ENCODE results near the gene ITGA11. TPM values are rescaled to one million over a fixed set of nuclear protein-coding genes. Genes with fewer than 3 reads are reported as not detected.
A peak's percentile ranks its signal among the peaks of the same experiment; 100 is the strongest.

Gene ITGA11
- total and polyA plus RNA-seq, 2 donors (not counting 1 experiment from before 2014, with no cell fraction given), result 21.5 to 29.6 TPM

DNA sequence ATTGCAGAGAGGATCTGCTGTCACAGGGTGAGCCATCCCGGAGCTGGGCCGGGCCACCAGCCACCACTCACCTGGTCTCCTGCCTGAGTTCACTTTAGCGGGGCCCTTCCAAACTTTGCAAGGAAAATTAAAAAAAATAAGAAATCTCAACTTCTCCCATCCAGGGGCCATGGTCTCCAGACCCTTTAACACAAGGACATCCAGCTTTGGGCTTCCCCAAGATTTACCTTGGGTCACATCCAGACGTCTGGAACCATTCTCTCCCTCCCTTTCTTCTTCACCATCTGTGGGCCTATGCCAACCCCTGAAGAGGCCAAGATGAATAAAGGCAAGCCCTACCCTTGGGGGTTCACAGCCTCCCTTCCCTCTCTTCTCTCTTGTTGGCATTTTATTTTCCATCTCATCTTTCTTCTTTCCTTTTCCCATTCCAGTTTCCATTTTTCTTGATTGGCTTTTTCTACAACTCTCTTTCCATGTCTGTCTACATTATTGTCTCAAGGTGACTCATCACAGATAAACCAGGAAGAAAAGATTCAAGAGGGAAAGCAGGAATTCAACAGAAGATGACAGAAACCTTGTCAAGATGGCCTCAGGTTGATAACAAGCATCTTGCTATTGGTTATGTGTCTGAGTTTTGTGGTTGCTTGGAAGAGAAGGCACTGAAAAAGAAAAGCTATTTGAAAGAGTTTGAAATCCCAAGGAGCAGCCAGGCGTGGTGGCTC lies 49.5 kb downstream of the ITGA11 start:
- Histone ChIP-seq H3K36me3 (ENCODE audit: control insufficient read depth, insufficient read depth, low read length) (no peaks in the 10 kb centered on the region), H3K4me1 (ENCODE audit: control insufficient read depth, extremely low read depth, insufficient read depth, low read length) (peaks cover 12% of the 10 kb centered on the region), H3K79me2 (ENCODE audit: control insufficient read depth, insufficient read depth, low read length) (no peaks in the 10 kb centered on the region), H3K4me3 (replicated peaks in 1 of 4; ENCODE audit: control extremely low read depth in 1 of 4, insufficient read depth in 1 of 4, low read depth in 3 of 4, low read length in 4 of 4) (no peak overlapping the region), H3K9ac (ENCODE audit: insufficient read depth, low read length) (no peak overlapping the region), H3K4me2 (ENCODE audit: extremely low read depth, insufficient read depth, low read length) (no peak overlapping the region), H4K20me1 (ENCODE audit: control insufficient read depth, extremely low read depth, insufficient read depth, low read length) (no peaks in the 10 kb centered on the region), H3K9me3 (ENCODE audit: control insufficient read depth, insufficient read depth, low read depth, low read length) (no peaks in the 10 kb centered on the region), H3K27me3 (ENCODE audit: control insufficient read depth, insufficient read depth, low read length) (no peaks in the 10 kb centered on the region), H3K27ac (ENCODE audit: insufficient read depth, low read length) (no peak overlapping the region), H2AFZ (ENCODE audit: low read length) (no peak overlapping the region)
- peak in 1 of 2 donors; percentile 53 for DNase-seq (ENCODE audit: low read depth in 2 of 2)
- TF ChIP-seq, protein P1, sequence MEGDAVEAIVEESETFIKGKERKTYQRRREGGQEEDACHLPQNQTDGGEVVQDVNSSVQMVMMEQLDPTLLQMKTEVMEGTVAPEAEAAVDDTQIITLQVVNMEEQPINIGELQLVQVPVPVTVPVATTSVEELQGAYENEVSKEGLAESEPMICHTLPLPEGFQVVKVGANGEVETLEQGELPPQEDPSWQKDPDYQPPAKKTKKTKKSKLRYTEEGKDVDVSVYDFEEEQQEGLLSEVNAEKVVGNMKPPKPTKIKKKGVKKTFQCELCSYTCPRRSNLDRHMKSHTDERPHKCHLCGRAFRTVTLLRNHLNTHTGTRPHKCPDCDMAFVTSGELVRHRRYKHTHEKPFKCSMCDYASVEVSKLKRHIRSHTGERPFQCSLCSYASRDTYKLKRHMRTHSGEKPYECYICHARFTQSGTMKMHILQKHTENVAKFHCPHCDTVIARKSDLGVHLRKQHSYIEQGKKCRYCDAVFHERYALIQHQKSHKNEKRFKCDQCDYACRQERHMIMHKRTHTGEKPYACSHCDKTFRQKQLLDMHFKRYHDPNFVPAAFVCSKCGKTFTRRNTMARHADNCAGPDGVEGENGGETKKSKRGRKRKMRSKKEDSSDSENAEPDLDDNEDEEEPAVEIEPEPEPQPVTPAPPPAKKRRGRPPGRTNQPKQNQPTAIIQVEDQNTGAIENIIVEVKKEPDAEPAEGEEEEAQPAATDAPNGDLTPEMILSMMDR (conservative IDR thresholded peaks at IDR 0.05 in 1 of 2, IDR thresholded peaks at IDR 0.05 in 1 of 2; ENCODE audit: low read depth in 1 of 2, low read length in 2 of 2), result no peak
- TF ChIP-seq EZH2 (IDR thresholded peaks at IDR 0.05; ENCODE audit: low read length, missing control alignments), result no peak

DNA sequence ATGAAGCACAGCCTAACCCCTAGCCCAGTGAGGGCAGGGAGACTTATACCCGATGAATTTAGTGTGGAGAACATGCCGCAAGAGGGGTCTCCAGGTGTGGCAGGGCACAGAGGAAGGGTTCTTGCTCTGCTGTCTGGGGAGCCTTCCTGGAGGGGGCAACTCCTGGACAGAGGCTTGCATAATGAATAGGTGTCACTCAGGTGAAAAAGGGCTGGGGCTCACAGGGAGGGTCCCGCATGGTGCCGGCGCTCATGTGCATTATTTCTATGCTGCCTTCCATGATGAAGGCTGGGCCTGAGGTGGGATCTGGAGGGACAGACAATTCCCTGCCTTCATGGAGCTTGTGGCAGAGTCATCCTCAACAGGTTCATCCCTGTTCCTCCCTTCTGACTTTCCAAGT lies 51.5 kb downstream of the ITGA11 start:
- Histone ChIP-seq H3K79me2 (ENCODE audit: control insufficient read depth, insufficient read depth, low read length) (no peaks in the 10 kb centered on the region), H4K20me1 (ENCODE audit: control insufficient read depth, extremely low read depth, insufficient read depth, low read length) (no peaks in the 10 kb centered on the region), H3K4me2 (ENCODE audit: extremely low read depth, insufficient read depth, low read length) (no peak overlapping the region), H3K4me3 (replicated peaks in 1 of 4; ENCODE audit: control extremely low read depth in 1 of 4, insufficient read depth in 1 of 4, low read depth in 3 of 4, low read length in 4 of 4) (no peak overlapping the region), H3K36me3 (ENCODE audit: control insufficient read depth, insufficient read depth, low read length) (no peaks in the 10 kb centered on the region), H3K27me3 (ENCODE audit: control insufficient read depth, insufficient read depth, low read length) (no peaks in the 10 kb centered on the region), H2AFZ (ENCODE audit: low read length) (no peak overlapping the region), H3K9me3 (ENCODE audit: control insufficient read depth, insufficient read depth, low read depth, low read length) (no peaks in the 10 kb centered on the region), H3K27ac (ENCODE audit: insufficient read depth, low read length) (no peak overlapping the region), H3K4me1 (ENCODE audit: control insufficient read depth, extremely low read depth, insufficient read depth, low read length) (peaks cover 12% of the 10 kb centered on the region), H3K9ac (ENCODE audit: insufficient read depth, low read length) (no peak overlapping the region)
- DNase-seq (ENCODE audit: low read depth in 2 of 2), result no peak
- TF ChIP-seq, protein P1 (conservative IDR thresholded peaks at IDR 0.05 in 1 of 2, IDR thresholded peaks at IDR 0.05 in 1 of 2; ENCODE audit: low read depth in 1 of 2, low read length in 2 of 2), result no peak
- no peak for TF ChIP-seq EZH2 (IDR thresholded peaks at IDR 0.05; ENCODE audit: low read length, missing control alignments)

DNA sequence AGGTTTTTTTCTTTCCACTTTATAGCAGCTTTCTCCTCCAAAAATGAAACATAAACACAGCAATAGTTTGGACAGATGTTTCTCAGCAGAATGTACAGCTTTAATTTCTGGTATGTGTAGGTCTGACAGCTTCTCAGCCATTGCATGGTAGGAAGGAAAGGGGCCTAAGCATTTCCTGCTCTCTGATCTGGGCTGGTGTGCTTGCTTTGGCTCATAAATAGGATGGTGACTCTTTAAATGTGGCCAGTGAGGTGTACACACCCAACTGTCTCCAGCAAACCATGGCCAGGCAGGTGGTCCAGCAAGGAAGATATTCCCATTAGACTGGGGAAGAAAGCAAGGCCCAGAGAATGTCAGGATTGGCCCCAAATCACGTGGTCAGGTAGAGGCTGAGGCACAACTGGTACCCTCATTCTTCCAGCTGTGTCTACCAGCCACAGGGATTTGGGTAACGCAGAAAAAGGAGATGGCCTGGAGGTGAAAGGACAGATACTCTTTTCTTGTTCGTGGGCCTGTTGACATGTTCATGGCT lies 52.1 kb downstream of the ITGA11 start:
- Histone ChIP-seq H3K9ac (ENCODE audit: insufficient read depth, low read length) (no peak overlapping the region), H3K27me3 (ENCODE audit: control insufficient read depth, insufficient read depth, low read length) (no peaks in the 10 kb centered on the region), H4K20me1 (ENCODE audit: control insufficient read depth, extremely low read depth, insufficient read depth, low read length) (no peaks in the 10 kb centered on the region), H3K79me2 (ENCODE audit: control insufficient read depth, insufficient read depth, low read length) (no peaks in the 10 kb centered on the region), H3K4me3 (replicated peaks in 1 of 4; ENCODE audit: control extremely low read depth in 1 of 4, insufficient read depth in 1 of 4, low read depth in 3 of 4, low read length in 4 of 4) (no peak overlapping the region), H3K9me3 (ENCODE audit: control insufficient read depth, insufficient read depth, low read depth, low read length) (no peaks in the 10 kb centered on the region), H3K27ac (ENCODE audit: insufficient read depth, low read length) (no peak overlapping the region), H3K4me1 (ENCODE audit: control insufficient read depth, extremely low read depth, insufficient read depth, low read length) (peaks cover 11% of the 10 kb centered on the region), H2AFZ (ENCODE audit: low read length) (no peak overlapping the region), H3K4me2 (ENCODE audit: extremely low read depth, insufficient read depth, low read length) (no peak overlapping the region), H3K36me3 (ENCODE audit: control insufficient read depth, insufficient read depth, low read length) (no peaks in the 10 kb centered on the region)
- DNase-seq (ENCODE audit: low read depth in 2 of 2), result peak in 1 of 2 donors; percentile 46
- TF ChIP-seq, protein P1 (conservative IDR thresholded peaks at IDR 0.05 in 1 of 2, IDR thresholded peaks at IDR 0.05 in 1 of 2; ENCODE audit: low read depth in 1 of 2, low read length in 2 of 2), result no peak
- no peak for TF ChIP-seq EZH2 (IDR thresholded peaks at IDR 0.05; ENCODE audit: low read length, missing control alignments)

All from fibroblast of lung (primary cell).